ENCODE results near the gene SLC25A3. TPM values are rescaled to one million over a fixed set of nuclear protein-coding genes. Genes with fewer than 3 reads are reported as not detected.

SLC25A3 gene
- polyA plus RNA-seq, 1 donor (not counting 4 experiments of a cell fraction or from before 2014, with no cell fraction given), result 389 TPM

GRCh38 chr12:98544751-98545150 is 48.7 kb upstream of the SLC25A3 start:
- DNase-seq (ENCODE audit: low read depth, low spot score), result no peak
- dilution Hi-C loops (cut with MboI; ENCODE audit: extremely low pct_ligation_motif_present, low sequenced_read_pairs), result no loop called here
- Histone ChIP-seq H3K4me3 (ENCODE audit: control insufficient read depth in 2 of 3, extremely low read depth in 1 of 3, insufficient read depth in 2 of 3, low read depth in 1 of 3, low read length in 3 of 3) (no peak overlapping the region), H3K4me1 (ENCODE audit: control insufficient read depth, extremely low read depth, insufficient read depth, low read length) (no peaks in the 10 kb centered on the region), H2AFZ (ENCODE audit: control insufficient read depth, low read length) (no peak overlapping the region), H3K36me3 (ENCODE audit: control insufficient read depth in 2 of 2, extremely low read depth in 1 of 2, insufficient read depth in 2 of 2, low read length in 2 of 2) (peaks cover 1 to 9% of the 10 kb centered on the region in 2 experiments), H3K9ac (ENCODE audit: control insufficient read depth, extremely low read depth, insufficient read depth, low read length) (no peak overlapping the region), H4K20me1 (ENCODE audit: control insufficient read depth, extremely low read depth, insufficient read depth, low read length) (peaks cover 3% of the 10 kb centered on the region), H3K4me2 (ENCODE audit: control insufficient read depth, extremely low read depth, insufficient read depth, low read depth, low read length) (no peak overlapping the region), H3K79me2 (ENCODE audit: control insufficient read depth, insufficient read depth, low read length) (peaks cover 5% of the 10 kb centered on the region), H3K27ac (ENCODE audit: control insufficient read depth, insufficient read depth, low read length) (no peak overlapping the region), H3K9me3 (ENCODE audit: control insufficient read depth, low read depth, low read length) (no peaks in the 10 kb centered on the region), H3K9me1 (ENCODE audit: control insufficient read depth, extremely low read depth, insufficient read depth, low read length) (no peaks in the 10 kb centered on the region), H3K27me3 (ENCODE audit: control insufficient read depth, extremely low read depth, insufficient read depth, low read length) (no peaks in the 10 kb centered on the region)
- TF ChIP-seq CTCF (optimal IDR thresholded peaks at IDR 0.05 in 1 of 3, IDR thresholded peaks at IDR 0.05 in 1 of 3, conservative IDR thresholded peaks at IDR 0.05 in 1 of 3; ENCODE audit: extremely low read depth in 1 of 3, insufficient read depth in 2 of 3, low read length in 3 of 3) (no peak), EZH2 (IDR thresholded peaks at IDR 0.05; ENCODE audit: low read length) (no peak)
- no peak for FAIRE-seq

GRCh38 chr12:98549371-98550110 is 43.9 kb upstream of the SLC25A3 start:
- Histone ChIP-seq H3K27me3 (ENCODE audit: control insufficient read depth, extremely low read depth, insufficient read depth, low read length) (no peaks in the 10 kb centered on the region), H3K4me3 (ENCODE audit: control insufficient read depth in 2 of 3, extremely low read depth in 1 of 3, insufficient read depth in 2 of 3, low read depth in 1 of 3, low read length in 3 of 3) (no peak overlapping the region), H3K36me3 (ENCODE audit: control insufficient read depth in 2 of 2, extremely low read depth in 1 of 2, insufficient read depth in 2 of 2, low read length in 2 of 2) (peaks cover 1 to 2% of the 10 kb centered on the region in 2 experiments), H3K4me1 (ENCODE audit: control insufficient read depth, extremely low read depth, insufficient read depth, low read length) (no peaks in the 10 kb centered on the region), H3K9me1 (ENCODE audit: control insufficient read depth, extremely low read depth, insufficient read depth, low read length) (no peaks in the 10 kb centered on the region), H3K9ac (ENCODE audit: control insufficient read depth, extremely low read depth, insufficient read depth, low read length) (no peak overlapping the region), H2AFZ (ENCODE audit: control insufficient read depth, low read length) (no peak overlapping the region), H3K9me3 (ENCODE audit: control insufficient read depth, low read depth, low read length) (no peaks in the 10 kb centered on the region), H3K4me2 (ENCODE audit: control insufficient read depth, extremely low read depth, insufficient read depth, low read depth, low read length) (no peak overlapping the region), H4K20me1 (ENCODE audit: control insufficient read depth, extremely low read depth, insufficient read depth, low read length) (no peaks in the 10 kb centered on the region), H3K79me2 (ENCODE audit: control insufficient read depth, insufficient read depth, low read length) (no peaks in the 10 kb centered on the region), H3K27ac (ENCODE audit: control insufficient read depth, insufficient read depth, low read length) (no peak overlapping the region)
- no peak for DNase-seq (ENCODE audit: low read depth, low spot score)
- dilution Hi-C loops (cut with MboI; ENCODE audit: extremely low pct_ligation_motif_present, low sequenced_read_pairs), result no loop called here
- no peak for FAIRE-seq
- TF ChIP-seq CTCF (optimal IDR thresholded peaks at IDR 0.05 in 1 of 3, IDR thresholded peaks at IDR 0.05 in 1 of 3, conservative IDR thresholded peaks at IDR 0.05 in 1 of 3; ENCODE audit: extremely low read depth in 1 of 3, insufficient read depth in 2 of 3, low read length in 3 of 3) (no peak), EZH2 (IDR thresholded peaks at IDR 0.05; ENCODE audit: low read length) (no peak)
